ENCODE data around the gene NPLOC4.

DNA sequence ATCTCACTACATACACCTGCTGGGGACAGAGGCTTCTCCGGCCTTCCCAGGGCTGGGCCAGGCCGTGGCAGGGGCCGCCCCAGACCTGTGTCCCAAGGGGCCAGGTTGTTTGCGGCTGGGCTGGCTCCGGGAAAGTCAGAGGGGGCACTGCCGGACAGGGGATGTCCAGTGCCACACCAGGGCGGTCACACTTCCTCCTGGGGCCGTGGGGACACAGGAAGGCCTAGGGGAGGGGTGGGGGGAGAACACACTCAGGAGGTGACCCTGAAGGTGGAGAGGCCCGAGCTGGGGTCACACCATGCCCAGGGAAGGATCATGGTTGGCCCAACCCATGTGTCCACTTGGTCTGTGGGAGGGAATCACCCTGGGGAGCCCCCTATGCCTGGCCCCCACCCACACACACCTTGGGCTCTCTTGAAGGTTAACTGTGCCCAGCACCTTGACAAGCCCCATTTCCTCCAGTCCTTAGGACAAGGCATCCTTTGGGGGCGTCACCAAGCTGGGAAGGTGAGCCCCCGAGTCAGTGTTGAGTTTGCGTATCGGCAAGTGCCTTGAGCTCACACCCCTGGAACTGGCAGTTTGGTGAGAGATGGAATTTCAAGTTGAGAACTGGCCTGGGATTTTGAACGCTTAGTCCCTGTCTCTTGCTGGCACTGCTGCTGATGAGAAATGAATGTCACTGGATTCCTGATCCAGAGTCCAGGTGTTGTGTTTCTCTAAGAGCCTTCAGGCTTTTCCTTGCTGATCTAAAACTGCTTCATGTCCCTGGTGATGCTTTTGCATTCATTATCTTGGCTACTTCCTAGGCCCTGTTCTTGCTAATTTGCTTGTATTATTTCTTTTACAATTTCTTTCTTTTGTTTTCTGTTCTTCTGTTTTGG is 116.7 kb downstream of the NPLOC4 start:
- TF ChIP-seq, protein P1, sequence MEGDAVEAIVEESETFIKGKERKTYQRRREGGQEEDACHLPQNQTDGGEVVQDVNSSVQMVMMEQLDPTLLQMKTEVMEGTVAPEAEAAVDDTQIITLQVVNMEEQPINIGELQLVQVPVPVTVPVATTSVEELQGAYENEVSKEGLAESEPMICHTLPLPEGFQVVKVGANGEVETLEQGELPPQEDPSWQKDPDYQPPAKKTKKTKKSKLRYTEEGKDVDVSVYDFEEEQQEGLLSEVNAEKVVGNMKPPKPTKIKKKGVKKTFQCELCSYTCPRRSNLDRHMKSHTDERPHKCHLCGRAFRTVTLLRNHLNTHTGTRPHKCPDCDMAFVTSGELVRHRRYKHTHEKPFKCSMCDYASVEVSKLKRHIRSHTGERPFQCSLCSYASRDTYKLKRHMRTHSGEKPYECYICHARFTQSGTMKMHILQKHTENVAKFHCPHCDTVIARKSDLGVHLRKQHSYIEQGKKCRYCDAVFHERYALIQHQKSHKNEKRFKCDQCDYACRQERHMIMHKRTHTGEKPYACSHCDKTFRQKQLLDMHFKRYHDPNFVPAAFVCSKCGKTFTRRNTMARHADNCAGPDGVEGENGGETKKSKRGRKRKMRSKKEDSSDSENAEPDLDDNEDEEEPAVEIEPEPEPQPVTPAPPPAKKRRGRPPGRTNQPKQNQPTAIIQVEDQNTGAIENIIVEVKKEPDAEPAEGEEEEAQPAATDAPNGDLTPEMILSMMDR (IDR thresholded peaks at IDR 0.05; ENCODE audit: control extremely low read depth in 1 of 3, insufficient read depth in 1 of 3, low read depth in 1 of 3, low read length in 3 of 3) = no peak
- TF ChIP-seq ASH2L (IDR thresholded peaks at IDR 0.05; ENCODE audit: low read length) = no peak
- no peak for TF ChIP-seq CBX5 (IDR thresholded peaks at IDR 0.05; ENCODE audit: low read depth, low read length)
- no peak for TF ChIP-seq POLR2A (IDR thresholded peaks at IDR 0.05; ENCODE audit: control extremely low read depth in 1 of 2, low read depth in 2 of 2, low read length in 2 of 2)
- no peak for TF ChIP-seq EP300 (IDR thresholded peaks at IDR 0.05; ENCODE audit: borderline replicate concordance in 1 of 2, low read depth in 2 of 2, low read length in 2 of 2)
- TF ChIP-seq EZH2 (IDR thresholded peaks at IDR 0.05; ENCODE audit: low read depth, low read length, severe bottlenecking) = no peak
- no peak for TF ChIP-seq CHD2 (IDR thresholded peaks at IDR 0.05; ENCODE audit: low read length)
- TF ChIP-seq POLR2AphosphoS5 (IDR thresholded peaks at IDR 0.05; ENCODE audit: low read depth, low read length) = no peak

All from H1 (cell line).